ENCODE results near the gene DHTKD1.
A peak's percentile ranks its signal among the peaks of the same experiment; 100 is the strongest.
"Not testable (repeated sequence)": the region's sequence is repeated elsewhere in the genome, so short reads cannot be mapped to it uniquely, and the experiment has no call there.

DHTKD1 gene

GRCh38 chr10:12062754-12063482 lies 5.8 kb upstream of the DHTKD1 start:
- no peak for DNase-seq (ENCODE audit: low read depth)

GRCh38 chr10:12063483-12063818 lies 5.3 kb upstream of the DHTKD1 start:
- no peak for DNase-seq (ENCODE audit: low read depth)

- peak; percentile 88 for DNase-seq (ENCODE audit: low read depth)
These were observed 1.4 kb upstream of the DHTKD1 start for GRCh38 chr10:12067336-12067735.

- DNase-seq (ENCODE audit: low read depth), result not testable (repeated sequence)
These were observed 2.7 kb downstream of the DHTKD1 start for GRCh38 chr10:12071441-12071840.

GRCh38 chr10:12073526-12073925 lies 4.8 kb downstream of the DHTKD1 start:
- peak; percentile 6 for DNase-seq (ENCODE audit: low read depth)

GRCh38 chr10:12077580-12078180 lies 8.9 kb downstream of the DHTKD1 start:
- DNase-seq (ENCODE audit: low read depth), result no peak

- no peak for DNase-seq (ENCODE audit: low read depth)
These were observed 12.7 kb downstream of the DHTKD1 start for GRCh38 chr10:12081470-12081869.

GRCh38 chr10:12081879-12082557 lies 13.3 kb downstream of the DHTKD1 start:
- peak; percentile 57 for DNase-seq (ENCODE audit: low read depth)

GRCh38 chr10:12088919-12089318 lies 20.2 kb downstream of the DHTKD1 start:
- no peak for DNase-seq (ENCODE audit: low read depth)

GRCh38 chr10:12091421-12091820 lies 22.7 kb downstream of the DHTKD1 start:
- no peak for DNase-seq (ENCODE audit: low read depth)

- not testable (repeated sequence) for DNase-seq (ENCODE audit: low read depth)
These were observed 28.6 kb downstream of the DHTKD1 start for GRCh38 chr10:12097361-12097760.

GRCh38 chr10:12097791-12098190 lies 29.0 kb downstream of the DHTKD1 start:
- peak; percentile 28 for DNase-seq (ENCODE audit: low read depth)

GRCh38 chr10:12098966-12099365 lies 30.2 kb downstream of the DHTKD1 start:
- DNase-seq (ENCODE audit: low read depth), result no peak

- DNase-seq (ENCODE audit: low read depth), result no peak
These were observed 35.0 kb downstream of the DHTKD1 start for GRCh38 chr10:12103802-12104201.

- DNase-seq (ENCODE audit: low read depth), result no peak
These were observed 39.0 kb downstream of the DHTKD1 start for GRCh38 chr10:12107781-12108180.

GRCh38 chr10:12109286-12109685 lies 40.5 kb downstream of the DHTKD1 start:
- no peak for DNase-seq (ENCODE audit: low read depth)

- no peak for DNase-seq (ENCODE audit: low read depth)
These were observed 42.8 kb downstream of the DHTKD1 start for GRCh38 chr10:12111528-12111927.

GRCh38 chr10:12113627-12114026 lies 44.9 kb downstream of the DHTKD1 start:
- no peak for DNase-seq (ENCODE audit: low read depth)

GRCh38 chr10:12121673-12122072 lies 52.9 kb downstream of the DHTKD1 start:
- no peak for DNase-seq (ENCODE audit: low read depth)

GRCh38 chr10:12129222-12130111 lies 60.7 kb downstream of the DHTKD1 start, which contains the start of gene SEC61A2:
TSS of gene SEC61A2 (plus strand) at chr10:12129677. CDS start at chr10:12129788, 111 bp downstream.
- peak; percentile 92 for DNase-seq (ENCODE audit: low read depth)

- DNase-seq (ENCODE audit: low read depth), result peak; percentile 77
These were observed 61.6 kb downstream of the DHTKD1 start for GRCh38 chr10:12130237-12130872.

- DNase-seq (ENCODE audit: low read depth), result no peak
These were observed 66.9 kb downstream of the DHTKD1 start for GRCh38 chr10:12135631-12136030.
